ENCODE measurements around the gene TUT4. TPM values are rescaled to one million over a fixed set of nuclear protein-coding genes. Genes with fewer than 3 reads are reported as not detected.

Gene TUT4
- total and polyA plus RNA-seq, 2 experiments from 2014 or later = 42.6 to 93.3 TPM

GRCh38 chr1:52479076-52479475, 73.8 kb downstream of the TUT4 start:
- no peaks in the 10 kb centered on the region for H3K9me3 ChIP-seq (ENCODE audit: low read depth)
- no peak for TF ChIP-seq CTCF (IDR thresholded peaks at IDR 0.05; ENCODE audit: low read depth, low read length)
- DNase-seq (ENCODE audit: low read depth in 1 of 2, low spot score in 1 of 2) = no peak
- H3K27me3 ChIP-seq = no peaks in the 10 kb centered on the region
- no peaks in the 10 kb centered on the region for H3K4me1 ChIP-seq (ENCODE audit: low read depth)
- peaks cover 27% of the 10 kb centered on the region for H3K36me3 ChIP-seq
- no peak overlapping the region for H3K4me3 ChIP-seq
- no peak overlapping the region for H3K27ac ChIP-seq

- no peak for TF ChIP-seq CTCF (IDR thresholded peaks at IDR 0.05; ENCODE audit: low read depth, low read length)
- Histone ChIP-seq H3K36me3 (peaks cover 33% of the 10 kb centered on the region), H3K27me3 (no peaks in the 10 kb centered on the region), H3K4me3 (no peak overlapping the region), H3K9me3 (ENCODE audit: low read depth) (no peaks in the 10 kb centered on the region), H3K4me1 (ENCODE audit: low read depth) (no peaks in the 10 kb centered on the region), H3K27ac (no peak overlapping the region)
- no peak for DNase-seq (ENCODE audit: low read depth in 1 of 2, low spot score in 1 of 2)
Measured at GRCh38 chr1:52477876-52478275, 75.0 kb downstream of the TUT4 start.

- Histone ChIP-seq H3K36me3 (peaks cover 27% of the 10 kb centered on the region), H3K27ac (no peak overlapping the region), H3K27me3 (no peaks in the 10 kb centered on the region), H3K9me3 (ENCODE audit: low read depth) (no peaks in the 10 kb centered on the region), H3K4me3 (no peak overlapping the region), H3K4me1 (ENCODE audit: low read depth) (no peaks in the 10 kb centered on the region)
- DNase-seq (ENCODE audit: low read depth in 1 of 2, low spot score in 1 of 2) = no peak
- no peak for TF ChIP-seq CTCF (IDR thresholded peaks at IDR 0.05; ENCODE audit: low read depth, low read length)
Measured at GRCh38 chr1:52476943-52477342, 75.9 kb downstream of the TUT4 start.

GRCh38 chr1:52474807-52475206, 78.1 kb downstream of the TUT4 start:
- Histone ChIP-seq H3K36me3 (peaks cover 27% of the 10 kb centered on the region), H3K4me3 (no peak overlapping the region)
- no peak for TF ChIP-seq CTCF (IDR thresholded peaks at IDR 0.05; ENCODE audit: low read depth, low read length)

GRCh38 chr1:52473039-52473438, 79.9 kb downstream of the TUT4 start:
- no peak for DNase-seq (ENCODE audit: low read depth in 1 of 2, low spot score in 1 of 2)
- H3K27ac ChIP-seq = no peak overlapping the region
- H3K9me3 ChIP-seq (ENCODE audit: low read depth) = no peaks in the 10 kb centered on the region
- no peaks in the 10 kb centered on the region for H3K27me3 ChIP-seq
- H3K4me1 ChIP-seq (ENCODE audit: low read depth) = no peaks in the 10 kb centered on the region
- H3K36me3 ChIP-seq = peaks cover 27% of the 10 kb centered on the region
- no peak for TF ChIP-seq CTCF (IDR thresholded peaks at IDR 0.05; ENCODE audit: low read depth, low read length)
- no peak overlapping the region for H3K4me3 ChIP-seq

More at GRCh38 chr1:52474807-52475206, 78.1 kb downstream of the TUT4 start:
- Histone ChIP-seq H3K27me3 (no peaks in the 10 kb centered on the region), H3K27ac (no peak overlapping the region), H3K4me1 (ENCODE audit: low read depth) (no peaks in the 10 kb centered on the region), H3K9me3 (ENCODE audit: low read depth) (no peaks in the 10 kb centered on the region)
- DNase-seq (ENCODE audit: low read depth in 1 of 2, low spot score in 1 of 2) = no peak

- H3K4me3 ChIP-seq = no peak overlapping the region
- no peak for DNase-seq (ENCODE audit: low read depth in 1 of 2, low spot score in 1 of 2)
- TF ChIP-seq CTCF (IDR thresholded peaks at IDR 0.05; ENCODE audit: low read depth, low read length) = no peak
- H3K27ac ChIP-seq = no peak overlapping the region
- H3K9me3 ChIP-seq (ENCODE audit: low read depth) = no peaks in the 10 kb centered on the region
- H3K4me1 ChIP-seq (ENCODE audit: low read depth) = no peaks in the 10 kb centered on the region
- H3K27me3 ChIP-seq = no peaks in the 10 kb centered on the region
- peaks cover 22% of the 10 kb centered on the region for H3K36me3 ChIP-seq
Measured at GRCh38 chr1:52472384-52472783, 80.5 kb downstream of the TUT4 start.

Measured in cardiac muscle cell (in vitro differentiated cells and primary cell).